Spleen (tissue), 11 donors: Measurements from ENCODE around the gene AKAP7. TPM values are rescaled to one million over a fixed set of nuclear protein-coding genes. Genes with fewer than 3 reads are reported as not detected.

Source experiments
- DNase-seq: peaks from one replicate; pipeline ENCODE4 v3.0.0-alpha.2; 2020
- H3K27ac ChIP-seq, 8 donors: fragments of 200-600 bp; sonication (generic) in 7 of 8; 1 replicate in 4 of 8; 2 replicates in 4 of 8; pipeline versions ENCODE4 v1.5.0 to v1.8.0; 2016 to 2021; ENCODE audit warnings: inconsistent platforms in 4 of 8, mild to moderate bottlenecking in 4 of 8, moderate library complexity in 1 of 8
- H3K27me3 ChIP-seq, 7 donors: fragments of 200-600 bp; sonication (generic) in 6 of 7; replicated peaks in 1 of 7; 1 replicate in 4 of 7; 2 replicates in 3 of 7; pipeline versions ENCODE4 v1.5.0 to v1.8.0; 2016 to 2021; ENCODE audit warnings: inconsistent platforms in 3 of 7, mild to moderate bottlenecking in 1 of 7
- H3K36me3 ChIP-seq, 6 donors: fragments of 200-600 bp; sonication (generic) in 5 of 6; 1 replicate in 4 of 6; 2 replicates in 2 of 6; pipeline versions ENCODE4 v1.5.0 to v1.8.0; 2016 to 2021; ENCODE audit warnings: inconsistent platforms in 2 of 6
- H3K4me1 ChIP-seq, 6 donors: fragments of 200-600 bp; sonication (generic) in 5 of 6; 1 replicate in 3 of 6; 2 replicates in 3 of 6; pipeline versions ENCODE4 v1.5.0 to v1.8.0; 2016 to 2021; ENCODE audit warnings: inconsistent platforms in 3 of 6
- H3K4me3 ChIP-seq, 8 donors: fragments of 200-600 bp; sonication (generic) in 7 of 8; 1 replicate in 4 of 8; 2 replicates in 4 of 8; pipeline versions ENCODE4 v1.5.0 to v1.8.0; 2016 to 2021; ENCODE audit warnings: inconsistent platforms in 4 of 8, mild to moderate bottlenecking in 4 of 8, moderate library complexity in 2 of 8
- H3K9me3 ChIP-seq, 8 donors: fragments of 200-600 bp; sonication (generic) in 7 of 8; 1 replicate in 4 of 8; 2 replicates in 4 of 8; pipeline versions ENCODE4 v1.5.0 to v1.8.0; 2016 to 2021; ENCODE audit warnings: inconsistent platforms in 4 of 8
- POLR2A ChIP-seq, 3 donors: fragments of 450-650 bp; IDR thresholded peaks; one replicate each; pipeline ENCODE4 v1.5.1; 2017; ENCODE audit warnings: antibody characterized with exemption in 3 of 3, mild to moderate bottlenecking in 1 of 3
- POLR2AphosphoS5 ChIP-seq, 3 donors: sonication (generic); formaldehyde crosslinking; IDR thresholded peaks; one replicate each; pipeline ENCODE4 v1.5.1; 2017; ENCODE audit warnings: antibody characterized with exemption in 3 of 3
- WGBS, 5 donors: extraction: QIAGEN DNeasy Blood & Tissue Kit in 3 of 5; methylation state at CpG; one replicate each; pipeline versions ENCODE4 v1.1.5 to v1.1.7; 2013 to 2018; 5-methylcytosine and 5-hydroxymethylcytosine counted together
- intact Hi-C: fragments of 100-400 bp; cut with DNase I; formaldehyde crosslinking; loops from one replicate; pipeline ENCODE4 v1.15.0; 2023; ENCODE audit warnings: low total_unique reads
- polyA plus RNA-seq, 3 donors: library from polyadenylated mRNA; stranded (reverse); fragments of 200-250 nt; gene quantifications; one replicate each; pipeline ENCODE4 v1.2.1, GENCODE V29; 2013
- total RNA-seq, 7 donors: library from RNA; depleted of rRNA in 3 of 7; stranded (reverse); fragments of >200 nt in 3 of 7; fragmentation: NEBNext Ultra II Directional in 4 of 7; extraction: Animal tissue kit (Norgen Biotek cat#: 25700) in 4 of 7; gene quantifications; one replicate each; pipeline versions ENCODE4 v1.1.0 to v1.2.1, GENCODE V29; 2016 to 2021
- TF ChIP-seq, protein P1 (sequence below), 11 experiments: fragments of 200-600 bp in 7 of 11; fragments of 450-650 bp in 4 of 11; sonication (generic) in 4 of 11; IDR thresholded peaks in 8 of 11; conservative IDR thresholded peaks in 3 of 11; 1 replicate in 7 of 11; 2 replicates in 4 of 11; pipeline versions ENCODE4 v1.4.0 to v1.8.0; 2016 to 2021; ENCODE audit warnings: antibody characterized with exemption in 11 of 11, inconsistent platforms in 4 of 11, mild to moderate bottlenecking in 1 of 11
- donor health status: healthy with polysubstance abuse.
- donor health status: DM: no; HTN: no; CAD: no; lungs with moderate emphysema.
- donor health status: DM: no; HTN: no; CAD: no.
- donor health status: Bipolar disorder and iron deficiency.
- donor health status: healthy.
- donor health status: DM: no; HTN: no; CAD: no.
- donor health status: DM: yes; HTN: yes; CAD: no.

AKAP7 gene
- total and polyA plus RNA-seq, 10 donors, result 6.6 to 23.8 (median 12.0) TPM

GRCh38 chr6:131255434-131255833, 120.2 kb downstream of the AKAP7 start:
- intact Hi-C loops, result no loop called here
- Histone ChIP-seq H3K4me1 (peaks cover 4 to 32% (median 16%) of the 10 kb centered on the region in 6 donors), H3K27ac (no peak overlapping the region), H3K4me3 (no peak overlapping the region), H3K36me3 (no peaks in the 10 kb centered on the region), H3K9me3 (peaks cover 0 to 8% (median 4%) of the 10 kb centered on the region in 8 donors), H3K27me3 (no peaks in the 10 kb centered on the region)
- no peak for DNase-seq
- TF ChIP-seq POLR2A (IDR thresholded peaks at IDR 0.05) (no peak), POLR2AphosphoS5 (IDR thresholded peaks at IDR 0.05) (no peak)
- TF ChIP-seq, protein P1, sequence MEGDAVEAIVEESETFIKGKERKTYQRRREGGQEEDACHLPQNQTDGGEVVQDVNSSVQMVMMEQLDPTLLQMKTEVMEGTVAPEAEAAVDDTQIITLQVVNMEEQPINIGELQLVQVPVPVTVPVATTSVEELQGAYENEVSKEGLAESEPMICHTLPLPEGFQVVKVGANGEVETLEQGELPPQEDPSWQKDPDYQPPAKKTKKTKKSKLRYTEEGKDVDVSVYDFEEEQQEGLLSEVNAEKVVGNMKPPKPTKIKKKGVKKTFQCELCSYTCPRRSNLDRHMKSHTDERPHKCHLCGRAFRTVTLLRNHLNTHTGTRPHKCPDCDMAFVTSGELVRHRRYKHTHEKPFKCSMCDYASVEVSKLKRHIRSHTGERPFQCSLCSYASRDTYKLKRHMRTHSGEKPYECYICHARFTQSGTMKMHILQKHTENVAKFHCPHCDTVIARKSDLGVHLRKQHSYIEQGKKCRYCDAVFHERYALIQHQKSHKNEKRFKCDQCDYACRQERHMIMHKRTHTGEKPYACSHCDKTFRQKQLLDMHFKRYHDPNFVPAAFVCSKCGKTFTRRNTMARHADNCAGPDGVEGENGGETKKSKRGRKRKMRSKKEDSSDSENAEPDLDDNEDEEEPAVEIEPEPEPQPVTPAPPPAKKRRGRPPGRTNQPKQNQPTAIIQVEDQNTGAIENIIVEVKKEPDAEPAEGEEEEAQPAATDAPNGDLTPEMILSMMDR (IDR thresholded peaks at IDR 0.05 in 8 of 11, conservative IDR thresholded peaks at IDR 0.05 in 3 of 11), result no peak

GRCh38 chr6:131255911-131256310, 120.6 kb downstream of the AKAP7 start:
- no peak for DNase-seq
- no peak overlapping the region for H3K27ac ChIP-seq
- WGBS, 5 donors, result 85 to 94% (median 93%) methylated on average over 2 of the region's 2 CpGs
- H3K36me3 ChIP-seq, result no peaks in the 10 kb centered on the region
- no peak for TF ChIP-seq POLR2AphosphoS5 (IDR thresholded peaks at IDR 0.05)
- no peak for TF ChIP-seq POLR2A (IDR thresholded peaks at IDR 0.05)
- TF ChIP-seq, protein P1 (IDR thresholded peaks at IDR 0.05 in 8 of 11, conservative IDR thresholded peaks at IDR 0.05 in 3 of 11), result no peak
- H3K27me3 ChIP-seq, result no peaks in the 10 kb centered on the region
- no peak overlapping the region for H3K4me3 ChIP-seq
- H3K4me1 ChIP-seq, result peaks cover 4 to 28% (median 11%) of the 10 kb centered on the region in 6 donors
- H3K9me3 ChIP-seq, result peaks cover 0 to 10% (median 7%) of the 10 kb centered on the region in 8 donors
- intact Hi-C loops, result no loop called here

DNA sequence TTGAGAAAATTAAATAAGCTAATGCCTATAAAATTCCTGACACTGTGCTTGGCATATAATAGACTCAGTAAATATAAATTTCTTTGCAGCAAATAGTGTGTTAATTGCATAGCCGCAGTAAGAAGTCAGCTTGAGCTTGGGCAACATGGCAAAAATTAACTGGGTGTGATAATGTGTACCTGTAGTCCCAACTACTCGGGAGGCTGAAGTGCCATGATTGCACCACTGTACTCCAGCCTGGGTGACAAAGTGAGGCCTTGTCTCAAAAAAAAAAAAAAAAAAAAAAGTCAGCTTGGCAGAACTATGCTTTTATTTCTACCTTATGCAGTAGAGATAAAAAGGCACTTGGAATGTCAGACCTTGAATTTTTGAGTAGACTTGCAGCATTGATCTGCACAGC, 121.8 kb downstream of the AKAP7 start:
- 90 to 98% (median 93%) methylated on average over 2 of the region's 2 CpGs for WGBS, 5 donors
- H3K4me1 ChIP-seq, result peaks cover 0 to 16% (median 3%) of the 10 kb centered on the region in 6 donors
- no peaks in the 10 kb centered on the region for H3K36me3 ChIP-seq
- H3K9me3 ChIP-seq, result peaks cover 0 to 10% (median 7%) of the 10 kb centered on the region in 8 donors
- no peaks in the 10 kb centered on the region for H3K27me3 ChIP-seq
- TF ChIP-seq POLR2AphosphoS5 (IDR thresholded peaks at IDR 0.05), result no peak
- no peak for TF ChIP-seq POLR2A (IDR thresholded peaks at IDR 0.05)
- TF ChIP-seq, protein P1 (IDR thresholded peaks at IDR 0.05 in 8 of 11, conservative IDR thresholded peaks at IDR 0.05 in 3 of 11), result no peak
- H3K4me3 ChIP-seq, result no peak overlapping the region
- intact Hi-C loops, result no loop called here
- no peak for DNase-seq
- H3K27ac ChIP-seq, result no peak overlapping the region

GRCh38 chr6:131258010-131258652, 122.9 kb downstream of the AKAP7 start:
- TF ChIP-seq POLR2A (IDR thresholded peaks at IDR 0.05) (no peak), POLR2AphosphoS5 (IDR thresholded peaks at IDR 0.05) (no peak)
- Histone ChIP-seq H3K27me3 (no peaks in the 10 kb centered on the region), H3K27ac (no peak overlapping the region), H3K4me3 (no peak overlapping the region), H3K9me3 (peaks cover 0 to 10% (median 7%) of the 10 kb centered on the region in 8 donors), H3K36me3 (no peaks in the 10 kb centered on the region), H3K4me1 (peaks cover 0 to 11% (median 0%) of the 10 kb centered on the region in 6 donors)
- intact Hi-C loops, result no loop called here
- WGBS, 5 donors, result 90 to 97% (median 92%) methylated on average over 2 of the region's 2 CpGs
- DNase-seq, result no peak
